GM06990 (cell line): ENCODE results near the gene TGOLN2.

Source experiments
- DNase-seq: peaks from one replicate; pipeline ENCODE4 v3.0.0-alpha.2; 2011; ENCODE audit not compliant: insufficient read length; ENCODE audit errors: extremely low read depth
- H3K27me3 ChIP-seq: replicated peaks from 2 replicates; pipeline ENCODE4 v1.6.0; 2011; ENCODE audit warnings: low read length; ENCODE audit not compliant: control insufficient read depth, insufficient read depth
- H3K36me3 ChIP-seq: 2 replicates; pipeline ENCODE4 v1.5.1; 2011; ENCODE audit warnings: low read length; ENCODE audit not compliant: control insufficient read depth, insufficient read depth
- H3K4me3 ChIP-seq: replicated peaks from 2 replicates; pipeline ENCODE4 v1.5.1; 2011; ENCODE audit warnings: low read depth, mild to moderate bottlenecking, control low read depth, low read length
- CTCF ChIP-seq: IDR thresholded peaks from 2 replicates; pipeline ENCODE4 v1.5.1; 2011; ENCODE audit warnings: low read length, control low read depth, mild to moderate bottlenecking, inconsistent platforms; ENCODE audit not compliant: insufficient read depth, poor library complexity, severe bottlenecking

The TGOLN2 gene

GRCh38 chr2:85288244-85288725, 39.5 kb downstream of the TGOLN2 start:
- Histone ChIP-seq H3K4me3 (no peak overlapping the region), H3K27me3 (no peaks in the 10 kb centered on the region), H3K36me3 (no peaks in the 10 kb centered on the region)
- no peak for DNase-seq
- TF ChIP-seq CTCF, result no peak

- no peak for TF ChIP-seq CTCF
- Histone ChIP-seq H3K36me3 (no peaks in the 10 kb centered on the region), H3K4me3 (no peak overlapping the region), H3K27me3 (no peaks in the 10 kb centered on the region)
- DNase-seq, result no peak
Observed at GRCh38 chr2:85287721-85288120, 40.1 kb downstream of the TGOLN2 start.

DNA sequence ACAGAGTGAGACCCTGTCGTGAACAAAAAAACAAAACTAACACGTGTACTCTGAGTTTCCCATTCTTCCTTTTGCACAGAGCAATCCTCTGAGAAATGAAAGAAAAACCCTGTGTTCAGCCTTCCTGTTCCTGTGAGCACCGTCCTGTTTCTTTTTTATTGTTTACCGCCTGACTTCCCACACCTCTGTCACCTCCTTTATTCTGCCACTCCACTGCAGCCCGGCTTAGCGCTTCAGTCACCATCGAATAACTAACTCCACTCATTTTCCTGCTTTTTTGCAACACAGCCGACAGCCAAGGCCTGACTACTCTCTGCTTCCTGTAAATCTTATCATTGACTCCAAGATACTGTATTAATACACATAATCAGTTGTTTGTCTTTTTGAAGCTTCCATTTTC, 40.9 kb downstream of the TGOLN2 start:
- H3K4me3 ChIP-seq, result no peak overlapping the region
- TF ChIP-seq CTCF, result no peak
- H3K27me3 ChIP-seq, result no peaks in the 10 kb centered on the region
- DNase-seq, result no peak
- no peaks in the 10 kb centered on the region for H3K36me3 ChIP-seq

- Histone ChIP-seq H3K36me3 (no peaks in the 10 kb centered on the region), H3K27me3 (no peaks in the 10 kb centered on the region), H3K4me3 (no peak overlapping the region)
- DNase-seq, result no peak
- no peak for TF ChIP-seq CTCF
Observed at GRCh38 chr2:85283641-85284040, 44.1 kb downstream of the TGOLN2 start.

DNA sequence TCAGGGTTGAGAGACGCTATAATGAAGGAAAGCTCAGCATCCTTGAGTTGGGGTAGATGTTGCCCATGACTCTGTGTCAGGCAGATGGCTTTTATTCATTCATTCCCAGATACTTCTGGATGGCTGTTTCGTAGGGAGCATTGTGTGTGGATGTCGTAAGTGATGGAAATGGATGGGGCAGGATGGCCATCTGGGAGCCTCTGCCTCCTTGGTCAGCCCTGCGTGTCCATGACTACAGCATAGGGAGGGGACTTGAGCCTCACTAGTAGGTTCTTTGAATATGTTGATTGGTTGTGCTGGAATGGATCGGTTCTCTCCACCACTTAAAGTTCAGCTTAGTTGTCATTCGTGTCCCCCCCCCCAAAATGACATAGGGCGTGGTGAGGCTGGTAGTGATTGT, 44.9 kb downstream of the TGOLN2 start:
- H3K27me3 ChIP-seq, result no peaks in the 10 kb centered on the region
- DNase-seq, result no peak
- no peak overlapping the region for H3K4me3 ChIP-seq
- H3K36me3 ChIP-seq, result no peaks in the 10 kb centered on the region
- no peak for TF ChIP-seq CTCF

- Histone ChIP-seq H3K27me3 (no peaks in the 10 kb centered on the region), H3K4me3 (no peak overlapping the region), H3K36me3 (no peaks in the 10 kb centered on the region)
- DNase-seq, result no peak
- TF ChIP-seq CTCF, result no peak
Observed at GRCh38 chr2:85281553-85281952, 46.2 kb downstream of the TGOLN2 start.
